HG03571 (cell line): ENCODE results near the gene N4BP2L2.

ENCODE experiments used
- ATAC-seq: cut with Tn5 transposase; IDR thresholded peaks from one replicate; pipeline ENCODE4 v1.9.1; 2021; ENCODE audit not compliant: unreplicated experiment

The N4BP2L2 gene

DNA sequence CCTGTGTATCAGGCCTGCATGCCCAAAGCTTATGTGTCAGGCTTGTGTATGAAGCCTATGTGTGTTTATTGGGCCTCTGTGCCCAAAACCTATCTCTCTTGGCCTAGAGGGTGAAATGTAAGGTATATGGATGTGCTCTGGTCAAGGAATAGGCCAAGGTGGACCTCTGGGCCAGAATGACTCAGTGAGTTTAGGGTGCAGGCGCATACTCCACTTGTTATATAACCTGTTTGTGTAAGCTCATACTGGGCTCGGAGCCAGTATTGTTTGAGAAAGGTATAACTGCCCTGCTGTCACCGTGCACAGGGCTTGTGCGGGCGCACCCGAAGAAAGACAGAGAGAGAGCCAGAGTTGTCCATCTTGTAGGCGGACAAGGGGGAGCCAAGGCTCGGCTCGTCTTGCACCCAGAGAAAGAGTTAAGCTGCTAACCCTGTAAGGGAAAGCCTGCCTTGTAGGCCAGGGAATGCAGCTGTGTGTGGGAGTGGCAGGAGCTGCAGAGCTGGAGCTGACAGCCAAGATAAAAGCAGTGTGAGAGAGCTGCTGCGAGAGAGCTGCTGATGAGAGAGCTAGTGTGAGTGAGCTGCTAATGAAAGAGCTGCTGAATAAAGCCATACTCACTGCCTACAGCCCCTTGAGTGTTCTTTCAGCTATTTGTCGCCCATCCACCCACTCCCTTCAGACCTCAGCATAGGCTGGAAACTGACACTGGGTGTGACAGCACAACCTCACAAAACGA, 67.2 kb downstream of the N4BP2L2 start:
- ATAC-seq, result no peak

DNA sequence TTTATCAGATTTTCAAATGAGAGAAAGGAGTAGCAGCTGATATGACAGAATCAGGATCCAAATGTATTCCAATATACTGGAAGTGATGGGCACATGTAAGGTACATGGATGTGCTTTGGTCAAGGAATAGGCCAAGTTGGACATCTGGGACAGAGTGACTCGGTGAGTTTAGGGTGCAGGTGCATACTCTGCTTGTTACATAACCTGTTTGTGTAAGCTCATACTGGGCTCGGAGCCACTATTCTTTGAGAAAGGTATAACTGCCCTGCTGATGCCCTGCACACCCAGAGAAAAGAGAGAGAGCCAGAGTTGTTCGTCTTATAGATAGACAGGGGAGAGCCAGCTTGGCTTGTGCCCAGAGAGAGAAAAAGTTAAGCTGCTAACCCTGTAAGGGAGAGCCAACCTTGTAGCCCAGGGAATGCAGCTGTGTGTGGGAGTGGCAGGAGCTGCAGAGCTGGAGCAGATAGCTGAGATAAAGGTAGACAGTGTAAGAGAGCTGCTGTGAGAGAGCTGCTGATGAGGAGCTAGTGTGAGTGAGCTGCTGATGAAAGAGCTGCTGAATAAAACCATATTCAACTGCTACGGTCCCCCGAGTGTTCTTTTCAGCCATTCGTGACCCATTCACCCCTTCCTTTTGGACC, 70.0 kb downstream of the N4BP2L2 start:
- ATAC-seq, result no peak

- no peak for ATAC-seq
These were observed 82.0 kb downstream of the N4BP2L2 start for GRCh38 chr13:32456591-32456990.

DNA sequence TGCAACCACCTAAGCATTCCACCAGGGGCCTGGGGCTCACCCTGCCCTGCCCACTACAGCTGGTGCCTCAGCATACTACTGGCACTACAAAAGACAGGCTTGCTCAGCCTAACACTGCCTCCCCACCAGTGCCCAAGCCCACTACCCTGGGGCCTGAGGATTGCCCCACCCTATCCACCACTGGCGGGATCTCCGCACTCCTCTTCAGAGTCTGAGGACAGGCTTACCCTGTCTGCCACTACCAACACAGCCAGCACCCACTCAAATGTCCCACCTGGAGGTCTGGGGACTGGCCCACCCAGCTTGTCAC, 83.0 kb downstream of the N4BP2L2 start:
- ATAC-seq, result no peak

- no peak for ATAC-seq
These were observed 83.6 kb downstream of the N4BP2L2 start for GRCh38 chr13:32454886-32455593.

GRCh38 chr13:32453981-32454380, 84.6 kb downstream of the N4BP2L2 start:
- ATAC-seq, result no peak

DNA sequence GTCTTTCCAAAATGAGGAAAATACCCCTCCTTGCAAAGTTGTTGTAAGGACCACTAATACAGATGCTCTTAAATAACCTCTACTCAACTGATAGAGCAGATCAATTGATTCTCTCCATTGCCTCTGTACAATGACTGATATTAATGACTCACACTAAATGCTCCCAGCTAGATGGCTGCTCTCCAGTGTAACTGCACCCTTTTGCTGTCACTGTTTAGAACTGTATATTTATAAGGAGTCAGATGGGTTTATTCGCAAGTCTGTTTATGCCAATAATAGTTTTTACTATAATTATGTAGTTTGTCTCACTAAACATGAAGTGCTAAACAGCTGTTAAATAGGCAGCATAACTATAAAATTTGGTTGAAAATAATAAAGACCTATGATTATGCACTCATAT, 89.6 kb downstream of the N4BP2L2 start:
- ATAC-seq, result no peak

- ATAC-seq, result no peak
These were observed 90.5 kb downstream of the N4BP2L2 start for GRCh38 chr13:32447894-32448623.

- no peak for ATAC-seq
These were observed 91.7 kb downstream of the N4BP2L2 start for GRCh38 chr13:32446773-32447465.

DNA sequence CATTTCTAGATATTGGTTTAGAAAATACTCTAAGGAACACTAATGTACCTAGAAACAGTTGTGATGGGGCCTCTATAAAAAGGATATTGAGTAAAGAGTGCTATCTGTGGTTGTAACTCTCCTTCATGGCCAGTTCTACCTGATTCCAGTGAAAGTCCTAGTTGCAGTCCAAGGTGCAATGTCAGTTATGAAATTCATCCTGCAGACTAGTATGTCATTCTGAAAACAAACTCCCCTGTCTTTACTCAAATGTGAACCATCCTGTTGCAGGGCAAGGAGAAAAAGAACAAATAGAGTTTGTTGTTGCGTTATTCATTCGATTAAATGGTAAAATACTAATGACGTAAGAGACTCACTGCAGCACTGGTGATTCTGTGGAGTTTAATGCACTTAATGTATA, 92.4 kb downstream of the N4BP2L2 start:
- no peak for ATAC-seq

DNA sequence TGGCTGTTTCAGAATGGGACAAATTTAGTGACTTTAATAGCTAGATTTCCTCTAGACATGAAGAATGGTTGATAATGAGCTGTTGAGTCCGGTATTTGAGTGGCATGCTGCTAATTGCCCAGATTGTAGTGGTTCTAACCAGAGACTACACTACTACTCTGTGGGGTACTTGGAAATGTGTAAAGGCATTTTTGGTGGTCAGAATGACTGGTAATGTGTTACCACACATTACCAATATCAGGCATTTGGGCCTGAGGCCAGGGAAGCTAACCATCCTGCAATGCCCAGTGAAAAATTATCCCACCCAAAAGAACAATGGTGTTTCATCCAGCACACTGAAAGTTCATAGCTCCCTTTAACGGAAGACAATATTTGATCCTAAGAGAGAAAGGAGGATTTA, 93.1 kb downstream of the N4BP2L2 start:
- ATAC-seq, result no peak

- peak; percentile 50 for ATAC-seq
These were observed 95.5 kb downstream of the N4BP2L2 start for GRCh38 chr13:32443111-32443510.

DNA sequence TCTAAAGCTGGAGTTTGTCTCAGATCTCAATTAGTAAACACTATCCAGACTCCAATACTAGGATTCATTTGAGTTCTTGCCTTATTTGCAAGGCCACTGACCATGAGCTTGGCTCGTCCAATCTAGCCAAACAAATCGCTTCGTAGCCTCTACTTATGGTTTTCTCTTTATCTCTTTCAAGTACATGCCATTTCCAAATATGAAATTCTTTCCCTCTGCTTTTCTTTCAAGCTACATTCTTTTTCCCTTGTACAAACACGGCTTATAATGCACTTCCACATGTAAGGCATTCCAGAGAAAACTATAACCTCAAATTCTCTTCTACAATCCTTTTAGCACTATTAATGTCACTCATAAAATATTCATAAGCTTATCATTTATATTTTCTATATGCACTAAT, 99.7 kb downstream of the N4BP2L2 start:
- ATAC-seq, result no peak

GRCh38 chr13:32432856-32433255, 105.7 kb downstream of the N4BP2L2 start:
- no peak for ATAC-seq

GRCh38 chr13:32431361-32431760, 107.2 kb downstream of the N4BP2L2 start:
- no peak for ATAC-seq

DNA sequence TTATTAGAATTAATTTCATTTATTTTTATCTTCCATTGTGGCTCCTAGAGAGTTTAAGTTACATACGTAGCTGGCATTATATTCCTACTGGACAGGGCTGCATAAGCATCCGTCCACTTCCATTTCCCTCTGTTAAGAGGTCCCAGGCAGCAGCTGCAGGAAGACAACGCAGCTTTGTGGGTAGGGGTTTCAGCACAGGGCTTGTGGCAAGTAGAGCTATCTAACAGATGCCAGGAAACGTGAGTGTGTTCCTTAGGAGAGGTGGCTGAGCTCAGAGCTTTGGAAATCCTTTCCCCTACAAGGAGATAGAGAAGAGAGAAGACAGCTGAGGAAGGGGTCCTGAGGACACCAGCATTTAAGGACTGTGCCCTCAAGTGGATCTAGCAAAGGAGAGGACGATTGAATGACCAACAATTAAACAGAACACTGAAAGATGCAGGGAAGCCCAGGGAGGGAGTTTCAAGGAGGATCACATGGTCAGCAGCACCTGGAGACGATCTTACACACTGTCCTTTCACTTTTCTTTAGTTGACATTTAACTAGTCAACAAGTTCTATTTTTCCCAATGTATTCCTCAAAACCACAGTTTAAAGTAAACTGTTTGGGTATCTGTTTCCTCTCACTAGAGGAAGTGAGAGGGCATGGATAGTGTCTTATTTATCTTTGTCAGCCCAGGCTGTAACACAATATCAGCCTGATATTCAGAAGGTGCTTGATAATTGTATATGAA, 108.4 kb downstream of the N4BP2L2 start:
- no peak for ATAC-seq

GRCh38 chr13:32429433-32429909, 109.1 kb downstream of the N4BP2L2 start:
- ATAC-seq, result no peak

DNA sequence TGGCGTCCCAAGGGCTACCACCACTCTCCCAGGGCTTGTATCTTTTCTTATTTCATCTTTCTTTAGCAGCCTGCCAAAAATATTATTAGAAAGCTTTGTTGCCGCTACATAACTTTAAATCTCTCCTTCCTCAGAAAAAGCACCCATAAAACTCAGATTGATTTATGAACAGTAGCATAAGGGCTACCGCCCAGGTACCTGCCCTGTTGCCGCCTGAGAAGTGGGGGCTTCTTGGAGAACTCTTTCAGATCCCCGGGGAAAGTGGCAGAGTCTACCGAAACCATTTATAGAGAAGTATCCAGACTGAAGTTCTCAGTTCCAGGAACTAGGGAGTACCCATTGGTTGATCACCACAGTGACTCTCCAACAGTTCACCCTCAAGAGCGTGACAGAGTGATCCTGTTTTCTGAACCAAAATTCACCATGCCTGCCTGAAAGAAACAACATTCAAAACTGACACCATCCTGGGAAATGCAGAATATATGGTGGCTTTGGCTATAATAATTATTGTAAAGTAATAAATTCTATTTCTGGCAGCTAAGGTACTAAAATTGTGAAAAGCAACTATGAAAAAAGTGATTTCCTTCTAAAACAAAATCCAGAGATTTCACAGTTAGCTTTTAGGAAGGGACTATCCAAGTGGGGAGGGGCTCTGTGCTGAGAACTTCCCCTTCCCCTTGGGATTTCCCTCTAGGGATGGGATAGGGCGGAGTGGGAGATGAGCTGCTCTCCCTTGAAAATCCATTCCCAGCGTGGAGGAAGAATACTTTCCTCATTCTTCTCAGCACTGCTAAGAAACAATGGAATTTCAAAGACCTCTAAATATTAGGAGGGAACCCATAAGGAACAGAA, 109.8 kb downstream of the N4BP2L2 start:
- ATAC-seq, result no peak

DNA sequence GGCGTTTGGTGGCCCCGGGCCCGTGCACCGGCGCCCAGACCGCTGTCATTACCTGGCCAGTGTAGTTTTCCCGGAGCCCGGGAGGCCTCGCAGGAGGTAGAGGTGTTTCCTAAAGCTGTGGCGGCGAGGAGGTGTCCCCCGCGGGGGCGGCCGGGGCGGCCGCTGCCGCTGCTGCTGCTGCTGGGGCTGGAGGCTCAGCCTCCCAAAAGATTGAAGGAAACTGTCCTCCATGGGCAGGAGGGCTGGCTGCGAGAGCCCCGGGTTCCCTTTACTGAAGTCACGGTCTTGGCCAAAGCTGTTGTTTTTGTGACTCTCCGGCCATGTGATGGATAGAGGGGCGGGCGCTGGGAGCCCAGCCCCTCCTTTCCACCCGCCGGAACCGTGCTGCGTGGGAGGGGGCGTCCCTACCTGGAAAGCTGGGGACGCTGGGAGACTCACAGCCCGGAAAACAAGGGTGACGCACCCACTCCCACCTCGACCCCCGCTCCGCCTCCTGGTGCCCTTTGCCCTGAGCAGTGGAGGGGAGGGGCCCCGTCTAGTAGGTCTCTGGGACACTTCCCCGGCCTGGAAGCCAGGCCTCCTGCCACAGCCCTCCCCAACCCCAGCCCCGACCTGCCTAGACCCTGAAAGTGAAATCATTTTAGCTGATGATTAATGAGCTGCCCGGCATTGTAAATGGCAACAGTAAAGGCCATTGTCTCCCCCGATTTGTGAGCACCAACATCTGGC, 110.6 kb downstream of the N4BP2L2 start, which contains the start of gene N4BP2L1:
N4BP2L1 (minus strand) TSS at position 279 of the 729 bp plus-strand sequence; CDS start at position 231, 48 bp downstream.
- ATAC-seq, result peak; percentile 65
